HG03439 (cell line): ENCODE results near the gene TMEM190.
"Not testable (repeated sequence)": the region's sequence is repeated elsewhere in the genome, so short reads cannot be mapped to it uniquely, and the experiment has no call there.

Source experiments
- ATAC-seq: cut with Tn5 transposase; IDR thresholded peaks from one replicate; pipeline ENCODE4 v1.9.1; 2021; ENCODE audit warnings: mild to moderate bottlenecking, moderate library complexity; ENCODE audit not compliant: unreplicated experiment

The TMEM190 gene

DNA sequence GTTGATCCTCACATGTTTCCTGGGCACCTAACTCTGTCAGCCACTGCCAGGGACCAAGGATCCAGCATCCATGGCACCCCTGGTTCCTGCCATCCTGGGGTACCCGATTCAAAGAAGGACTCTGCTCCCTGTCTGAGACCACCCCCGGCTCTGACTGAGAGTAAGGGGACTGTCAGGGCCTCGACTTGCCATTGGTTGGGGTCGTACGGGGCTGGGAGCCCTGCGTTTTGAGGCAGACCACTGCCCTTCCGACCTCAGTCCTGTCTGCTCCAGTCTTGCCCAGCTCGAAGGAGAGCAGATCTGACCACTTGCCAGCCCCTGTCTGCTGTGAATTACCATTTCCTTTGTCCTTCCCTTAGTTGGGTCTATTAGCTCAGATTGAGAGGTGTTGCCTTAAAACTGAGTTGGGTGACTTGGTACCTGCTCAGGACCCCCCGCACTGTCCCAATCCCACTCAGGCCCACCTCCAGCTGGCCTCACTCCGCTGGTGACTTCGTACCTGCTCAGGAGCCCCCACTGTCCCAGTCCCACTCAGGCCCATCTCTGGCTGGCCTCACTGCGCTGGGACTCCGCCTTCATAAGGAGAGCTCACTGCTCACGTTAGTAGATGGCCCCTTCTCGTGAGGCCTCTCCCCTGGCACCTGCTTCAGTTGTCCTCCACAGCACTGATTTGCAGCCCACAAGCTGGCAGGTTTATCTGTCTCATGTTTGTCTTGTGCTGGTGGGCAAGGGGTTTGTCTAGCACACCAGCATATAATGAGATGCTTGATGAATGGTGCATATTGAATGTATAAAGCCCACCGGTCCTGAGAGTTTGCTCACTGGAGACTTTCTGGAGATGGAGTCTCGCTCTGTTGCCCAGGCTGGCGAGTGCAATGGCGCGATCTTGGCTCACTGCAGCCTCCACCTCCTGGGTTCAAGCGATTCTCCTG lies 13.0 kb downstream of the TMEM190 start:
- ATAC-seq = no peak

GRCh38 chr19:55390461-55390880 lies 13.8 kb downstream of the TMEM190 start:
- no peak for ATAC-seq

GRCh38 chr19:55391191-55391670 lies 14.6 kb downstream of the TMEM190 start:
- no peak for ATAC-seq

DNA sequence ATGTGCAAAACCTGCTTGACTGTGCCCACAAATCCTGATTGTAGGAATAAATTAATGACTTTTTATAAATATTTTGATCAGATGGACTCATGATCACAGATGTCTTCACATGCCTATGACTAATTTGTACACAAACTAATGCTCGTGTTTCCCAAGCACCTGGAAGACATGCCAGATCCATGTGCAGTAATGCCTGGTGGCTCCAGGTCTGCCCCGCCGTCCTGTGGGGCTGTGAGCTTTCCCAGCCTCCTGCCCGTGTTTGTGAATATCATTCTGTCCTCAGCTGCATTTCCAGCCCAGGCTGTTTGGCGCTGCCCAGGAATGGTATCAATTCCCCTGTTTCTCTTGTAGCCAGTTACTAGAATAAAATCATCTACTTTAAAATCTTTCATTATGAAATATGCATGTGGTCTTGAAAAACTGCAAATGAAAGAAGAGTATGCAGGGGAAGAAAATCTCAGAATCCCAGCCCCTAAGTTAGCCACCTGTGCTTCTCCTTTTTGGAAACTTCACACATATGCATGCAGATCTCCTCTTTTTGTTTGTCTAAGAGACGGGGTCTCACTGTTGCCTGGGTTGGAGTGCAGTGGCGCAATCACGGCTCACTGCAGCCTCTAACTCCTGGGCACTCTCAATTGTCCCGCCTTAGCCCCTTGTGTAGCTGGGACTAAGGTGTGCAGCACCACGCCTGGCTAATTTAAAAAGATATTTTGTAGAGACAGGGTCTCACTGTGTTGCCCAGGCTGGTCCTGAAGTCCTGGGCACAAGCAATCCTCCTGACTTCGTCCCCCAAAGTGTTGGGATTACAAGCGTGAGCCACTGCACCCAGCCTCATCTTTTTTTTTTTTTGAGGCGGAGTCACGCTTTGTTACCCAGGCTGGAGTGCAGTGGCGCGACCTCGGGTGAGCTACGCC lies 15.3 kb downstream of the TMEM190 start:
- no peak for ATAC-seq

- no peak for ATAC-seq
Observed at GRCh38 chr19:55392820-55393761, 16.5 kb downstream of the TMEM190 start.

GRCh38 chr19:55398200-55398925 lies 21.7 kb downstream of the TMEM190 start:
- no peak for ATAC-seq

DNA sequence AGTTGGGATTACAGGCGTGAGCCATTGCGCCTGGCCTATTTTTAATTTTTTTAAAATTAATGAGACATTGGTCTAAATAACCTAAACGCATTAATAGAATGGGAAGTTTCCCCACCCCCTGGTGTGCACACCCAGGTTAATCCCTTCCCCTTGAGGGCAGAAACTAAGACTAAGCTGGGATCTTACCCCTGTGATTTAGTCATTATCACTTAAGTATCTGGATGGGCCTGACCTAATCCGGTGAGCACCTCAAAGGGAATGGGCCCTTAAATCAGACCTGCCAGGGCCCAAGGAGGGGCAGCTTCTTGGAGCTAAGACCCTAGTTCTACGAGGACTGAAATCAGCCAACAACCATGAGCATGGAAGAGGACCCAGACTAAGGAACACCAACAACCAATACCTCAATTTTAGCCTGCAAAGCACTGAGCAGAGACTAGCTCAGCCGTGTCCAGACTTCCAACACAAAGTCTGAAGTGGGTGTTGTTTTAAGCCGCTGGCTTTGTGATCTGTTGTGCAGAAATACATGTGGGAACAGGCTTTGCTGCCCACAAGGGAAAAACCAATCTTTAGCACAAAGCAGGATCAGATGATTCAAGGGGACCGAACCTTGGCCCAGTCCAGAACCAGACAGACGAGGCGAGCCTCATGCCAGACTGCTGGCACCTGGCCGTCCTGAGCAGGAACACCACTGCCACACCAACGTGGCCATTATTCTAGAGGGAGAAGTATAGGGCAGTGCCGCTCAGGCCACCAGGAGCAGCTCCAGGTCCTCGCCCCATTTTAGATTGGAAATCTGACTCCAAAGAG lies 23.9 kb downstream of the TMEM190 start:
- no peak for ATAC-seq

DNA sequence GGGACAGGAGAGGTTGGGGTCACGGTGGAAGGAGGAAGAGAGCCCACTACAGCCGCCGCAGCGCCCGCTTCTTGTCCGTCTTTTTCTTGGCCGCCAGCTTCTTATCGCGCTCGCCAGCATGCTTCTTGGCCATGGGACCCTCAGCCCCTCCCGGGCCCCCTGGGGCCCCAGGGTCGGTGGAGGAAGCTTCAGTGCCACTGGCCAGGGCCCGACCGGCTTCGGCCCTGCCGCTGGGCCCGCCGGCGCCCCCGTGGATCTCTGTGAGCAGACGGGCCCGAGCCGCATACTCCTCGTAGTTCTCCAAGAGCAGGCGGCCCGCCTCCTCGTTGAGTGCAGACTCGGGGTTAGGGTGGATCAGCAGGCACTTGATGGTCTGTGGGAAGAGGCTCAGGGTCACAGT lies 24.8 kb downstream of the TMEM190 start:
- ATAC-seq = not testable (repeated sequence)

DNA sequence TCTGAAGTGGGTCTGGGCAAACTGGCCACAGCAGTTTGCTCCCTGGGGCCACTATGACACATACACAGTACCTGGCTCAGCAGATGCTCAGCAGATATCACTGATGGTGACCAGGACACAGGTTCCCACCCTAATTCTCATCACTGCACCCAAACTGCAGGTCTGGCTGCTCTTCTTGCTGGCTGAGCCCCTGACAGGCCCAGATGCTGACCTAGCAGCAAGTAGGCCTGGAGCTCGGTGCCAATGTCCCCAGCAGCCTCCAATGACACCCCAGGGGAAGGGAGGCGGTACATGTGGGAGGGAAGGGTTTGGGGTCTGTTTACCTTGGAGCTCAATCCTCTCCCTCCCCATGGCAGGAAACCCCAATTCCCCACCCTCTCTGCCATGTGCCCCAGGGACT lies 25.9 kb downstream of the TMEM190 start:
- no peak for ATAC-seq

GRCh38 chr19:55405638-55406037 lies 29.0 kb downstream of the TMEM190 start:
- ATAC-seq = no peak

GRCh38 chr19:55406091-55406825 lies 29.6 kb downstream of the TMEM190 start:
- no peak for ATAC-seq

- ATAC-seq = no peak
Observed at GRCh38 chr19:55406826-55407549, 30.4 kb downstream of the TMEM190 start.

DNA sequence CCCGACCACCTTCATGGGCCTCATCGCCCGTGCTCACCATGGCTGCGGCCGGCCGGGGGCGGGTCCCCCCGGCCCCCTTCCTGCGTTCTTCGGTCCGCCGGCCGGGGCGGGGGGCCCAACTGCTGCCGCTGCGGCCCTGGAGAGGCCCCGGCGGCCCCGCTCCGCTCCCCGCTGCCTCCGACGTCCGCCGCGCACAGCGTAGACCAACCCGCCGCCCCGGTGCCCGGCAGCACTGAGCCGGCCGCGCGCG lies 30.8 kb downstream of the TMEM190 start, which contains the start of gene UBE2S:
Gene UBE2S (minus strand): TSS at position 239 of the 250 bp plus-strand sequence. CDS start 199 bp downstream, at position 40.
- not testable (repeated sequence) for ATAC-seq

DNA sequence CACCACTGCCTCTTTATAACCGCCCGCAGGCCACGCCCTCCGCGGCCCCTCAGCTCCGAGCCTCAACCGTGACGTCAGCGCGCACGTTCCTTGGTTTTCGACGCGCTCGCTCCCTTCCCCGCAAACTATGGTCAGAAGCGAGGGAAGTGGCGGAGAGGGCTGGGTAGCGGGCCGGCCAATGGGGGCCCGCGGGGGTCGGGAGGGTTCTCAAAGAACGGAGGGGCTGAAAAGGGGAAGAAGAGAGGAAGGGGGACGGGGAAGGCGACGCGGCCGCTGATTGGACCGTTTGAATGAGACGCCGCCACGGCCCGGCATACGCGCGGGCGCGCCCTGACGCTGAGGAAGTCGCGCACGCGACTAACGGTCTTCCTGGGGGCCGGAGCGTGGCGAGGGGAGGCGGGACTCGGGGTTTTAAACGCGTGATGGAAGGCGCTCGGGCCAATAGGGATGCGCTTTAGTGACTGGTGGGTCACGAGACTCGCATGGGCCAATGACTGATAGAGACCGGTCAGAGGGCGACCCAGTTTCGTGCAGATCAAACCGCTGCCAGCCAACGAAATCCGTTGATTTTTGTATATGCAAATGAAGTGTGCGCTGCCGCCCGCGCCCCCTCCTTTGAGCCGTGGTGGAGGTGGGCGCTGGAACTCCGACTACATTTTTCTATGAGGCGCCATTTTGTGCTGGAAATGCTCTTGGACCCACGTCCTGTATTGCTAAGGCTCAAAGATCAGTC lies 31.3 kb downstream of the TMEM190 start:
- ATAC-seq = peak; percentile 84

DNA sequence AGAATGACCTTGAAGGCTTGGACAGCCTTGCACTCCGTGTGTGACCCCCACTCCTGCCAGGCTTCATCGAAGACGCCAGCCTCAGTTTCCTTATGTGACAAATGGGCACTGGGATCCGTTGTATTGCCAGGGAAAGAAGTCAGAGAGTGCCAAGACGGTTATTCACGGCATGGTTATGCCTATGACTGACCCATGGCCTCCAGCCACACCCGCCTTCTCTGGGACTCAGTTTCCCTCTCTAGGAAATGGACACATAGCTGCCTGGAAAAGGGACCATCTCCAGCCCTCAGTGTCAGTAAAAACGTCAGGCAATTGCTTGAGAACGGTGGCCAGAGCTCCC lies 31.9 kb downstream of the TMEM190 start:
- no peak for ATAC-seq

DNA sequence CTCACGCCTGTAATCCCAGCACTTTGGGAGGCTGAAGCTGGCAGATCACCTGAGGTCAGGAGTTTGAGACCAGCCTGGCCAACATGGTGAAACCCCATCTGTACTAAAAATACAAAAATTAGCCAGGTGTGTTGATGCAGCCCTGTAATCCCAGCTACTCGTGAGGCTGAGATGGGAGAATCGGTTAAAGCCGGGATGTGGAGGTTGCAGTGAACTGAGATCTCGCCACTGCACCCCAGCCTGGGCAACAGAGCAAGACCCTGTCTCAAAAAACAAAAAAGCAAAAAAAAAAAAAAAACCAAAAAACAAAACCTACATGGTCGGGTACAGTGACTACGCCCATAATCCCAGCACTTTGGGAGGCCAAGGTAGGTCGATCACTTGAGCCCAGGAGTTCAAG lies 32.6 kb downstream of the TMEM190 start:
- not testable (repeated sequence) for ATAC-seq

GRCh38 chr19:55410168-55410567 lies 33.5 kb downstream of the TMEM190 start:
- ATAC-seq = no peak
